HEK293 (cell line): ENCODE data around the gene YWHAE.

ENCODE experiments used
- CTCF ChIA-PET: fragments of 350-600 bp; formaldehyde crosslinking; extraction: SDS; loops from one replicate; lab custom pipeline; 2021; ENCODE audit warnings: antibody characterized with exemption; lab: Yijun Ruan, JAX
- POLR2A ChIA-PET: fragments of 300-600 bp; formaldehyde crosslinking; extraction: SDS; loops from one replicate; lab custom pipeline; 2020; ENCODE audit warnings: antibody characterized with exemption, inconsistent platforms; lab: Yijun Ruan, JAX
- H3K27ac ChIP-seq: fragments of 200-500 bp; sonication (Bioruptor generic); 2 replicates; pipeline ENCODE4 v1.5.1; 2014; ENCODE audit warnings: low read depth, low read length, control low read depth, inconsistent platforms; ENCODE audit errors: extremely low read depth
- H3K36me3 ChIP-seq, 2 experiments: fragments of 200-500 bp in 1 of 2; sonication (Bioruptor generic) in 1 of 2; 1 replicate in 1 of 2; 2 replicates in 1 of 2; pipeline ENCODE4 v1.5.1; 2014 to 2017; ENCODE audit warnings: inconsistent platforms in 2 of 2, low read length in 2 of 2; ENCODE audit not compliant: control insufficient read depth in 2 of 2, insufficient read depth in 1 of 2
- H3K4me1 ChIP-seq: fragments of 200-500 bp; sonication (Bioruptor generic); 2 replicates; pipeline ENCODE4 v1.5.1; 2014; ENCODE audit warnings: mild to moderate bottlenecking, low read length, inconsistent platforms; ENCODE audit not compliant: control insufficient read depth, insufficient read depth
- H3K4me3 ChIP-seq: 2 replicates; pipeline ENCODE4 v1.5.1; 2011; ENCODE audit warnings: low read depth, mild to moderate bottlenecking, control low read depth, low read length, moderate library complexity
- H3K9me3 ChIP-seq: fragments of 200-500 bp; sonication (Bioruptor generic); 2 replicates; pipeline ENCODE4 v1.5.1; 2014; ENCODE audit warnings: low read depth, low read length, inconsistent platforms; ENCODE audit not compliant: control insufficient read depth, insufficient read depth
- GLI4 ChIP-seq: fragments of 450-650 bp; formaldehyde crosslinking; IDR thresholded peaks from 2 replicates; pipeline ENCODE4 v1.5.1; 2016; ENCODE audit warnings: missing biosample characterization, missing genetic modification characterization
- KLF10 ChIP-seq: fragments of 450-650 bp; IDR thresholded peaks from 2 replicates; pipeline ENCODE4 v1.5.1; 2018; ENCODE audit warnings: missing biosample characterization, mild to moderate bottlenecking, missing genetic modification characterization
- PRDM10 ChIP-seq: fragments of 450-650 bp; formaldehyde crosslinking; IDR thresholded peaks from 2 replicates; pipeline ENCODE4 v1.5.1; 2016; ENCODE audit warnings: missing biosample characterization, missing genetic modification characterization
- RBAK ChIP-seq: fragments of 450-650 bp; formaldehyde crosslinking; IDR thresholded peaks from 2 replicates; pipeline ENCODE4 v1.5.1; 2016; ENCODE audit warnings: missing biosample characterization, missing genetic modification characterization
- SP3 ChIP-seq: fragments of 450-650 bp; formaldehyde crosslinking; IDR thresholded peaks from 2 replicates; pipeline ENCODE4 v1.5.1; 2016; ENCODE audit warnings: missing biosample characterization, missing genetic modification characterization
- ZBTB49 ChIP-seq: fragments of 450-650 bp; formaldehyde crosslinking; IDR thresholded peaks from 2 replicates; pipeline ENCODE4 v1.5.1; 2016; ENCODE audit warnings: missing biosample characterization, missing genetic modification characterization, low read depth
- ZEB2 ChIP-seq: fragments of 450-650 bp; formaldehyde crosslinking; IDR thresholded peaks from 2 replicates; pipeline ENCODE4 v1.5.1; 2016; ENCODE audit warnings: missing biosample characterization, missing genetic modification characterization
- ZNF121 ChIP-seq: fragments of 450-650 bp; formaldehyde crosslinking; IDR thresholded peaks from 2 replicates; pipeline ENCODE4 v1.5.1; 2016; ENCODE audit warnings: missing biosample characterization, missing genetic modification characterization
- ZNF157 ChIP-seq: fragments of 450-650 bp; formaldehyde crosslinking; IDR thresholded peaks from 2 replicates; pipeline ENCODE4 v1.5.1; 2016; ENCODE audit warnings: missing biosample characterization, missing genetic modification characterization
- ZNF16 ChIP-seq: fragments of 450-650 bp; formaldehyde crosslinking; IDR thresholded peaks from 2 replicates; pipeline ENCODE4 v1.5.1; 2016; ENCODE audit warnings: low read depth, missing biosample characterization, missing genetic modification characterization
- ZNF221 ChIP-seq: fragments of 450-650 bp; formaldehyde crosslinking; IDR thresholded peaks from 2 replicates; pipeline ENCODE4 v1.5.1; 2017; ENCODE audit warnings: missing biosample characterization, missing genetic modification characterization, borderline replicate concordance
- ZNF416 ChIP-seq: fragments of 450-650 bp; formaldehyde crosslinking; IDR thresholded peaks from 2 replicates; pipeline ENCODE4 v1.5.1; 2016; ENCODE audit warnings: missing biosample characterization, missing genetic modification characterization
- ZNF529 ChIP-seq: fragments of 450-650 bp; formaldehyde crosslinking; IDR thresholded peaks from 2 replicates; pipeline ENCODE4 v1.5.1; 2017; ENCODE audit warnings: missing genetic modification characterization, missing biosample characterization; ENCODE audit not compliant: insufficient replicate concordance
- ZNF548 ChIP-seq: fragments of 450-650 bp; formaldehyde crosslinking; IDR thresholded peaks from 2 replicates; pipeline ENCODE4 v1.5.1; 2016; ENCODE audit warnings: missing biosample characterization, missing genetic modification characterization
- ZNF600 ChIP-seq: fragments of 450-650 bp; formaldehyde crosslinking; IDR thresholded peaks from 2 replicates; pipeline ENCODE4 v1.5.1; 2016; ENCODE audit warnings: missing biosample characterization, missing genetic modification characterization
- ZNF624 ChIP-seq: fragments of 450-650 bp; formaldehyde crosslinking; IDR thresholded peaks from 2 replicates; pipeline ENCODE4 v1.5.1; 2017; ENCODE audit warnings: missing biosample characterization, missing genetic modification characterization
- ZNF626 ChIP-seq: fragments of 450-650 bp; sonication (Bioruptor Pico); formaldehyde crosslinking; IDR thresholded peaks from 2 replicates; pipeline ENCODE4 v1.5.1; 2018; ENCODE audit warnings: missing biosample characterization, missing genetic modification characterization, inconsistent platforms
- ZNF654 ChIP-seq: fragments of 450-650 bp; formaldehyde crosslinking; IDR thresholded peaks from 2 replicates; pipeline ENCODE4 v1.5.1; 2016; ENCODE audit warnings: low read depth, missing biosample characterization, missing genetic modification characterization
- ZNF660 ChIP-seq: fragments of 450-650 bp; IDR thresholded peaks from 2 replicates; pipeline ENCODE4 v1.5.1; 2018; ENCODE audit warnings: missing biosample characterization, mild to moderate bottlenecking, missing genetic modification characterization
- ZNF701 ChIP-seq: fragments of 450-650 bp; formaldehyde crosslinking; IDR thresholded peaks from 2 replicates; pipeline ENCODE4 v1.5.1; 2016; ENCODE audit warnings: missing biosample characterization, missing genetic modification characterization
- ZNF785 ChIP-seq: fragments of 450-650 bp; formaldehyde crosslinking; IDR thresholded peaks from 2 replicates; pipeline ENCODE4 v1.5.1; 2016; ENCODE audit warnings: missing biosample characterization, missing genetic modification characterization
- TF ChIP-seq, protein P1 (sequence below): sonication (generic); formaldehyde crosslinking; IDR thresholded peaks from 2 replicates; pipeline ENCODE4 v1.8.1; 2022; ENCODE audit warnings: mild to moderate bottlenecking, moderate library complexity, missing genetic modification reagents
- TF ChIP-seq, protein P2 (sequence below): fragments of 450-650 bp; formaldehyde crosslinking; IDR thresholded peaks from 2 replicates; pipeline ENCODE4 v1.5.1; 2016; ENCODE audit warnings: missing biosample characterization, missing genetic modification characterization

Gene YWHAE

DNA sequence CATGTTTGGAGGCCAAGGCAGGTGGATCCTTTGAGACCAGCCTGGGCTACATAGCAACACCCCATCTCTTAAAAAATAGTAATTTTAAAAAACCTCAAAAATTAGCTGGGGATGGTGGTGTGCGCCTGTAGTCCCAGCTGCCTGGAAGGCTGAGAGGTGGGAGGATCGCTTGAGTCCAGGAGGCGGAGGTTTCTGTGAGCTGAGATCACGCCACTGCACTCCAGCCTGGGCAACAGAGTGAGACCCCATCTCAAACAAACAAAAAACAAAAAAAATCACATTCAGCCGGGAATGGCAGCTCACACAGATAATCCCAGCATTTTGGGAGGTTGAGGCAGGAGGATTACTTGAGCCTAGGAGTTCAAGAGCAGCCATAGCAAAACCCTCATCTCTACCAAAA is 16.4 kb upstream of the YWHAE start:
- POLR2A ChIA-PET = interaction anchor here (0.7 kb wide), 1 partner anchor 121 kb away, joined by 3 read pairs; no protein-coding TSS in a partner anchor
- no peak for TF ChIP-seq ZNF660 (tag by site-specific recombination)
- peak; percentile 94 for TF ChIP-seq ZNF121 (tag by site-specific recombination)
- TF ChIP-seq, all 188 proteins: peak for 1
- Histone ChIP-seq H3K9me3 (no peaks in the 10 kb centered on the region), H3K4me3 (no peak overlapping the region), H3K27ac (no peak overlapping the region), H3K4me1 (no peaks in the 10 kb centered on the region), H3K36me3 (peaks cover 14 to 18% of the 10 kb centered on the region in 2 experiments)
- CTCF ChIA-PET = interaction anchor here (0.6 kb wide), 2 partner anchors 8 to 14 kb away, joined by 3 to 4 read pairs; no protein-coding TSS in a partner anchor

GRCh38 chr17:1414634-1415033 is 14.6 kb upstream of the YWHAE start:
- TF ChIP-seq ZNF600 (tag by site-specific recombination) = 0 out of 2 replicates have a peak, but pooled peaks have one; percentile 9
- TF ChIP-seq SP3 = no peak
- no peak for TF ChIP-seq ZNF701 (tag by site-specific recombination)
- no peak for TF ChIP-seq ZNF626 (tag by site-specific recombination)
- no peak for TF ChIP-seq KLF10 (tag by site-specific recombination)
- TF ChIP-seq, protein P1, sequence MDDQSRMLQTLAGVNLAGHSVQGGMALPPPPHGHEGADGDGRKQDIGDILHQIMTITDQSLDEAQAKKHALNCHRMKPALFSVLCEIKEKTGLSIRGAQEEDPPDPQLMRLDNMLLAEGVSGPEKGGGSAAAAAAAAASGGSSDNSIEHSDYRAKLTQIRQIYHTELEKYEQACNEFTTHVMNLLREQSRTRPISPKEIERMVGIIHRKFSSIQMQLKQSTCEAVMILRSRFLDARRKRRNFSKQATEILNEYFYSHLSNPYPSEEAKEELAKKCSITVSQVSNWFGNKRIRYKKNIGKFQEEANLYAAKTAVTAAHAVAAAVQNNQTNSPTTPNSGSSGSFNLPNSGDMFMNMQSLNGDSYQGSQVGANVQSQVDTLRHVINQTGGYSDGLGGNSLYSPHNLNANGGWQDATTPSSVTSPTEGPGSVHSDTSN (CRISPR knock-in tag) = no peak
- no peak for TF ChIP-seq ZNF624 (tag by site-specific recombination)
- TF ChIP-seq ZEB2 (tag by site-specific recombination) = no peak
- ChIA-PET POLR2A (interaction anchor here (1.2 to 2.8 kb wide), 3 partner anchors 9 to 74 kb away, joined by 3 to 9 read pairs (median 6); partner anchors contain the start of gene YWHAE), CTCF (interaction anchor here (0.6 to 1.5 kb wide), 4 partner anchors 10 to 49 kb away, joined by 3 to 7 read pairs (median 5); no protein-coding TSS in a partner anchor)
- peaks cover 0 to 4% of the 10 kb centered on the region in 2 experiments; a peak in 2 of 3 replicates for H3K36me3 ChIP-seq
- peaks cover 4% of the 10 kb centered on the region for H3K4me1 ChIP-seq
- no peak overlapping the region for H3K27ac ChIP-seq
- H3K4me3 ChIP-seq = no peak overlapping the region
- H3K9me3 ChIP-seq = no peaks in the 10 kb centered on the region

DNA sequence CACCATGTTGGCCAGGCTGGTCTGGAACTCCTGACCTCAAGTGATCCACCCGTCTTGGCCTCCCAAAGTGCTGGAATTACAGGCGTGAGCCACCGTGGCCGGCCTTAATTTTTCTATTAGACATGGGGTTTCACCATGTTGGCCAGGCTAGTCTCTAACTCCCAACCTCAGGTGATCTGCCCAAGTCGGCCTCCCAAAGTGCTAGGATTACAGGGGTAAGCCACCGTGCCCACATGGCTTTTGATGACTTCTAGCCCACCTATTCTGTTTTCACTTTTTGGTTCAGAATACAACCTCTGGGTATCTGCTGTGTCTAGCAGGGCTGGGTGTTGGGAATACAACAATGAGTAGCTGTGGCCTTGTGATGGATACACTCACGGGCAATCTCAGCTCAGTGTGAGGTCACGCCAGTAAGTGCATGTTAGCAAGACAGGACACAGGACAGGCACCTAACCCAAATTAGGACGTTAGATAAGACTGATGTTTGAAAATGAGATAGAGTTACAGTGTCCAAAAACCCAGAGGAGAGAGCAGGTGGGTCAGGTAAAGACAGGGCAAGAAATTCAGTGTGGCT is 14.1 kb upstream of the YWHAE start:
- Histone ChIP-seq H3K27ac (no peak overlapping the region), H3K4me3 (no peak overlapping the region), H3K9me3 (no peaks in the 10 kb centered on the region), H3K36me3 (peaks cover 0 to 4% of the 10 kb centered on the region in 2 experiments; a peak in 2 of 3 replicates), H3K4me1 (peaks cover 4% of the 10 kb centered on the region)
- ChIA-PET CTCF (interaction anchor here (0.6 to 1.5 kb wide), 4 partner anchors 11 to 49 kb away, joined by 3 to 7 read pairs (median 5); no protein-coding TSS in a partner anchor), POLR2A (interaction anchor here (0.6 to 2.8 kb wide), 6 partner anchors 9 to 231 kb away, joined by 3 to 9 read pairs (median 4); partner anchors contain the start of gene YWHAE)
- TF ChIP-seq ZNF221 (tag by site-specific recombination) (no peak), ZNF157 (tag by site-specific recombination) (no peak), ZNF529 (tag by site-specific recombination) (no peak), PRDM10 (tag by site-specific recombination) (no peak), ZNF785 (no peak), ZNF416 (tag by site-specific recombination) (no peak), ZNF548 (tag by site-specific recombination) (no peak), GLI4 (no peak), ZNF660 (tag by site-specific recombination) (no peak), ZNF654 (tag by site-specific recombination) (no peak), ZBTB49 (tag by site-specific recombination) (no peak), RBAK (no peak), ZNF16 (tag by site-specific recombination) (no peak)
- TF ChIP-seq, protein P2, sequence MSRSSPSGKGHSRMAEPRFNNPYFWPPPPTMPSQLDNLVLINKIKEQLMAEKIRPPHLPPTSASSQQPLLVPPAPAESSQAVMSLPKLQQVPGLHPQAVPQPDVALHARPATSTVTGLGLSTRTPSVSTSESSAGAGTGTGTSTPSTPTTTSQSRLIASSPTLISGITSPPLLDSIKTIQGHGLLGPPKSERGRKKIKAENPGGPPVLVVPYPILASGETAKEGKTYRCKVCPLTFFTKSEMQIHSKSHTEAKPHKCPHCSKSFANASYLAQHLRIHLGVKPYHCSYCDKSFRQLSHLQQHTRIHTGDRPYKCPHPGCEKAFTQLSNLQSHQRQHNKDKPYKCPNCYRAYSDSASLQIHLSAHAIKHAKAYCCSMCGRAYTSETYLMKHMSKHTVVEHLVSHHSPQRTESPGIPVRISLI (tag by site-specific recombination) = no peak
